Endothelial cell of umbilical vein (primary cell): ENCODE results near the gene TRIM61.

Experiments used
- CTCF ChIP-seq, 2 donors: IDR thresholded peaks; 1 replicate in 1 of 2; 2 replicates in 1 of 2; pipeline ENCODE4 v1.5.1; 2011; ENCODE audit warnings: low read length in 2 of 2, mild to moderate bottlenecking in 2 of 2, moderate library complexity in 2 of 2, control low read depth in 1 of 2, inconsistent platforms in 1 of 2, low read depth in 1 of 2; ENCODE audit not compliant: insufficient read depth in 1 of 2; ENCODE audit errors: extremely low read depth in 1 of 2
- JUN ChIP-seq: IDR thresholded peaks from 2 replicates; pipeline ENCODE4 v1.6.1; 2011; ENCODE audit warnings: borderline replicate concordance, low read depth; ENCODE audit not compliant: insufficient read length, insufficient read depth
- MAX ChIP-seq: IDR thresholded peaks from 2 replicates; pipeline ENCODE4 v1.6.1; 2011; ENCODE audit not compliant: insufficient read depth, insufficient read length
- MYC ChIP-seq: IDR thresholded peaks from one replicate; pipeline ENCODE4 v1.6.1; 2011; ENCODE audit warnings: mild to moderate bottlenecking, low read depth, low read length
- POLR2A ChIP-seq: IDR thresholded peaks from 2 replicates; pipeline ENCODE4 v1.6.1; 2012; ENCODE audit warnings: low read depth, mild to moderate bottlenecking, control low read depth, low read length

- TF ChIP-seq CTCF (IDR thresholded peaks at IDR 0.05; ENCODE audit: extremely low read depth in 1 of 2, insufficient read depth in 1 of 2, low read depth in 1 of 2, low read length in 2 of 2) = no peak
- TF ChIP-seq MAX = no peak
- TF ChIP-seq POLR2A = no peak
- TF ChIP-seq MYC = no peak
- TF ChIP-seq JUN = no peak
Measured at GRCh38 chr4:164918956-164919355, 58.5 kb downstream of the TRIM61 start.
